Stimulated activated CD8-positive, alpha-beta memory T cell treated with anti-CD3 and anti-CD28 coated beads, Interleukin-15, amount 100 ng/mL, for 1 hour (primary cell): ENCODE measurements around the gene NPFFR1.
"Not testable (repeated sequence)": the region's sequence is repeated elsewhere in the genome, so short reads cannot be mapped to it uniquely, and the experiment has no call there.

Experiments
- DNase-seq: peaks from one replicate; pipeline ENCODE4 v3.0.0-alpha.2; 2020; ENCODE audit warnings: low read depth

Gene NPFFR1

GRCh38 chr10:70222811-70223447, 60.9 kb downstream of the NPFFR1 start:
- DNase-seq = not testable (repeated sequence)

- no peak for DNase-seq
Measured at GRCh38 chr10:70222340-70222794, 61.4 kb downstream of the NPFFR1 start.

- DNase-seq = no peak
Measured at GRCh38 chr10:70221030-70221429, 62.8 kb downstream of the NPFFR1 start.

- no peak for DNase-seq
Measured at GRCh38 chr10:70212879-70213278, 70.9 kb downstream of the NPFFR1 start.

GRCh38 chr10:70212277-70212676, 71.5 kb downstream of the NPFFR1 start:
- DNase-seq = no peak

GRCh38 chr10:70206762-70207161, 77.0 kb downstream of the NPFFR1 start:
- DNase-seq = no peak

GRCh38 chr10:70201105-70201504, 82.7 kb downstream of the NPFFR1 start:
- no peak for DNase-seq

- DNase-seq = no peak
Measured at GRCh38 chr10:70198696-70199466, 84.9 kb downstream of the NPFFR1 start.
